Stimulated activated CD8-positive, alpha-beta memory T cell treated with anti-CD3 and anti-CD28 coated beads, Interleukin-15, amount 100 ng/mL, for 1 hour (primary cell): ENCODE measurements around the gene CEP135.
"Not testable (repeated sequence)": the region's sequence is repeated elsewhere in the genome, so short reads cannot be mapped to it uniquely, and the experiment has no call there.

Experiments
- DNase-seq: peaks from one replicate; pipeline ENCODE4 v3.0.0-alpha.2; 2020; ENCODE audit warnings: low read depth

The CEP135 gene, protein sequence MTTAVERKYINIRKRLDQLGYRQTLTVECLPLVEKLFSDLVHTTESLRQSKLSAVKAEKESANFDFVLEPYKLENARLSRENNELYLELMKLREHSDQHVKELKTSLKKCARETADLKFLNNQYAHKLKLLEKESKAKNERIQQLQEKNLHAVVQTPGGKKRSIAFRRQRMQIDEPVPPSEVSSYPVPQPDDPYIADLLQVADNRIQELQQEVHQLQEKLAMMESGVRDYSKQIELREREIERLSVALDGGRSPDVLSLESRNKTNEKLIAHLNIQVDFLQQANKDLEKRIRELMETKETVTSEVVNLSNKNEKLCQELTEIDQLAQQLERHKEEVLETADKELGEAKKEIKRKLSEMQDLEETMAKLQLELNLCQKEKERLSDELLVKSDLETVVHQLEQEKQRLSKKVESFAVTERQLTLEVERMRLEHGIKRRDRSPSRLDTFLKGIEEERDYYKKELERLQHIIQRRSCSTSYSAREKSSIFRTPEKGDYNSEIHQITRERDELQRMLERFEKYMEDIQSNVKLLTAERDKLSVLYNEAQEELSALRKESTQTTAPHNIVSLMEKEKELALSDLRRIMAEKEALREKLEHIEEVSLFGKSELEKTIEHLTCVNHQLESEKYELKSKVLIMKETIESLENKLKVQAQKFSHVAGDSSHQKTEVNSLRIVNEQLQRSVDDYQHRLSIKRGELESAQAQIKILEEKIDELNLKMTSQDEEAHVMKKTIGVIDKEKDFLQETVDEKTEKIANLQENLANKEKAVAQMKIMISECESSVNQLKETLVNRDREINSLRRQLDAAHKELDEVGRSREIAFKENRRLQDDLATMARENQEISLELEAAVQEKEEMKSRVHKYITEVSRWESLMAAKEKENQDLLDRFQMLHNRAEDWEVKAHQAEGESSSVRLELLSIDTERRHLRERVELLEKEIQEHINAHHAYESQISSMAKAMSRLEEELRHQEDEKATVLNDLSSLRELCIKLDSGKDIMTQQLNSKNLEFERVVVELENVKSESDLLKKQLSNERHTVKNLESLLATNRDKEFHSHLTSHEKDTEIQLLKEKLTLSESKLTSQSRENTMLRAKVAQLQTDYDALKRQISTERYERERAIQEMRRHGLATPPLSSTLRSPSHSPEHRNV

DNA sequence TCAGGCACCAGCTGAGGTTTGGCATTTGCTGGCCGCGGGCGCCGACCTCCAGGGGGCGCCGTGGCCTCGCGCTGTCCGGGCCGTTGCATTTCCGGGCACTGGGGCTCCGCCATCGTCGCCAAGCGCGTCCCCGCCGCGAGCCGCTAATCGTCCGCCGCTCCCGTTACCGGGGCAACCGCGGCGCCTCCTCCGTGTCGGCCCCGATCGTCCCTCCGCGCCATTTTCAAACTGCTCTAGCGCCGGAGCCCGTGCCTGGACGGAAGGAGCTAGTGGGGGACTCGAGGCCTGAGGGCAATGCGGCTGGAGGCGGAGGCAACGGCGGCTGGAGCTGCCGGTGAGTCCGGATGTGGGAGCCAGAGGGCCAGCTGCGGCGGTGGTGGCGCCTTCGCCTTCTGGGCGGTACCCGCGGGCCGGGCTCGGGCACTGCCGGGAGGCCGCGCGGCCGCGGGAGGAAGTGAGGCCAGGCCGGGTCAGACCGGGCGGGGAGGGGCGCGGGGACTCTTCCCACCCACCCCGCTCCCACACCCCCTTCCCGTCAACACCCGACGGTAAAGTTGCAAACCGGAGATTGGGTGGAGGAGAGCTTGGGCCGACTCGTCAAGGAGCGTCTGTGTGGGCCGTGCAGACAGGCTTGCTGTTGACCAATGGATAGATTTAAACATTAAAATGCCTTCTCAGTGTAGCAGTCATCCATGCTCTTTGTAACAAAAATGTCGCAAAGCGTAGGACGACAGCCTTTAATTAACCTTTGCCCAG is at the start of gene CEP135:
CEP135 (plus strand) TSS at position 220 of the 756 bp plus-strand sequence. CDS start 3,186 bp downstream, outside the sequence.
- peak; percentile 74 for DNase-seq

DNA sequence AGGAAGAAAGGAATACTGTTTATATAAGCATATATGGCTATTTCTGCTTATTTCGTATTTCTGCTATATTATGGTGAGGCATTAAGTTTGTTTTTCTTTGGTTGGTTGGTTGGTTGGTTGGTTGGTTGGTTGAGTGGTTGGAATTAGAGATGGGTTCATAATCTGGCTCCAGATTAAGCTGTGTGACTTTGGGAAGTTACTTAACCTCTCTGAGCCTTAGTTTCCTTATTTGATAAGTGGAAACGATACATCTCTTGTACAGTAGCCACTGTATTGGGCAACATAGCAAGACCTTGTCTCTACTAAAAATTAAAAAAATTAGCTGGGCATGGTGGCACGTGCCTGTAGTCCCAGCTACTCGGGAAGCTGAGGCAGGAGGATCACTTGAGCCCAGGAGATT is 46.1 kb upstream of the CEP135 start:
- DNase-seq: no peak

DNA sequence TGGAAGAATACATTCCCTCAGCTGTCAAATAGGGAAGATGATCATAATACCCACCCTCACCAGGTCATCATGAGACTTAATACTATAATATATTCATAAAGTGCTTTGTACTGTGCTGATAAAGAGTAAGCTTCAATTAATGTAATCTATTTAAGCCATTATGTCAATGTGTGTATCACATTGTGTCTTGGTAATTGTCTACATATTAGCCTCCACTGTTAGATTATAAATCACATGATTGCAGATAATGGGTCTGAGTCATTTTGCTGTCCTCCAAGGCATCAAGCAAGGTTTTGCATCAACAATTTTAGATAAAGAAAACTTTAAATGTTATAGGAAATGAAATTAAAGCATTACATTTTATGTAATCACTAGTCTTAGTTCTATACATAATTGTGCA is 45.2 kb upstream of the CEP135 start:
- no peak for DNase-seq

DNA sequence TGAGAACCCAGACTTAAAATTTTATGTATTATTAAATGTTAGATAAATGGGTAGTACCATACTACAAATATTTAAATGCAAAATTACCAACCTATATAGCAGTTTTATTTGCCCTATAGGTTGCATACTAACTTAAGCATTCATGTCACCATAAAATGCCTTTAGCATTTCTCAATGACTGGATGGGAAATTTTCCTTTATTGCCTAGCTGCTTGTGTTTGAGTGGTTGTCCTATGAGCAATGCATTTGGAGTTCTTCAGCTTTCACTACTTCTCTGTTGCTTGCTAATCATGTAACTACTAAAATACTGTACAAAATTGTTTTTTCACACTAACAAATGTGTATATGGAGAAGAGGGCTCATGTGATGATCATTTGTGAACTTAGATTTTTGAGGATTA is 44.2 kb upstream of the CEP135 start:
- DNase-seq: no peak

DNA sequence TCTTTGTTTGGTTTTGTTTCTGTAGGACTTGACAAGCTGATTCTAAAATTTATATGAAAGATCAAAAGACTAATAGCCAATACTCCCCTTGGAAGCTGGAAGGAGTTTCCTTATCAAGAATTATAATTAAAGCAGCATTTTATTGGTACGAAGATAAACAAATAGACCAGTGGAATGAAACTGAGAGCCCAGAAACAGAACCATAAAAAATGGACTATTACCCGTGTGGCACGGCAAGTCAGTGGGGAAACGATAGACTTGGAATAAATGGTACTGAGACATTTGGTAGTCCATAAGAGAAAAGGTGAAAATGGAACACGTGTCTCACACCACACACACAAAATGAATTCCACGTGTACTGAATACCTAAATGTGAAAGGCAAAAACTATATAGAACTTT is 42.4 kb upstream of the CEP135 start:
- DNase-seq: no peak

DNA sequence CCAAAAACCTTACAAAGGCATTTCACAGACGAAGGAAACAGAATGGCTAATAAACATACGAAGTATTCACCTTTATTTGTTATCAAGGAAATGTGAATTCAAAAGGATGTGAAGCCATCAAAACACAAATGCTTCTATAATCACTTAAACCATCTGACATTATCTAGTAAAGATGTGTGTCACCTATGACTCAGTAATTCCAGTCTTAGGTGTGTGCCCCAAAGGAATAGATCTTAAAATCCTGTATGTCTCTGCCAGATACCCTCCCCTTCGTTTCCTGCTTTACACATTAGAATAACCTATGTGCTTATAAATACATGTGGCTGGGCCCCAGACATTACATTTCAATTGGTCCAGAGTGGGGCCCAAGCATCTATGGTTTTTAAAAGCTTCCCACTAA is 41.8 kb upstream of the CEP135 start:
- no peak for DNase-seq

DNA sequence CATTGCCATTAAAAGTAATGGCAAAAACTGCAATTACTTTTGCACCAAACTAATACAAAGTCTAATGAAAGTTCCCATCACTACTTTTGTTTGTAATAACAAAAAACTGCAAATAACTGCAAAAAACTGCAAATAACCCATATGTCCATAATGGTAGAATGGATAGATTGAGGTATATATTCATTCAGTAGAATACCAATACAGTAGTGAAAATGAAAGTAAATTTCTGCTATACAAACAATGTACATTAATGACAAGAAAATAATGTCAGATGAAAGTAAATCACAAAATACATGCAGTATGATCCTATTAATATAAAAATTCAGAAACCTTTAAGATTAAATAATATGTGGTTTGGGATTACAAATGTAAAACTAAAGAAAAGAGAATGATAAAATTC is 41.3 kb upstream of the CEP135 start:
- DNase-seq: no peak

DNA sequence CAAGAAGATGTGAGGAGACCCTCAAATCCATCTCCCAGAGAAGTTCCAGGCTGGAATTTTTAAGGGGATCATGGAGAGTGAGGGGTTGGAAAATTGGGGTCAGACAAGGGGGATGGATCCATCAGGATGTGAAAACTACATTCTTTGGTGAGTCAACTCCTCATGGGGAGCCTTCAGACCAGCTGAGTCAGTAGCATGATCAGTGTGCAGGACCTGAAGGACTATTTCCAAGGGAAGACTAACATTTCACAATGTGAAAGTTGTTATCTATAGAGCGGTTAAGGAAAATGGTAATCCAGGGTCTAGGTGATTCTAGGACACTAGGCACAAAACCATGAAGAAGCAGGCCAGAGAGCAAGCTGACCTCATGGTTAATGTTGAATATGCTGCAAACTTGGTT is 38.6 kb upstream of the CEP135 start:
- no peak for DNase-seq

DNA sequence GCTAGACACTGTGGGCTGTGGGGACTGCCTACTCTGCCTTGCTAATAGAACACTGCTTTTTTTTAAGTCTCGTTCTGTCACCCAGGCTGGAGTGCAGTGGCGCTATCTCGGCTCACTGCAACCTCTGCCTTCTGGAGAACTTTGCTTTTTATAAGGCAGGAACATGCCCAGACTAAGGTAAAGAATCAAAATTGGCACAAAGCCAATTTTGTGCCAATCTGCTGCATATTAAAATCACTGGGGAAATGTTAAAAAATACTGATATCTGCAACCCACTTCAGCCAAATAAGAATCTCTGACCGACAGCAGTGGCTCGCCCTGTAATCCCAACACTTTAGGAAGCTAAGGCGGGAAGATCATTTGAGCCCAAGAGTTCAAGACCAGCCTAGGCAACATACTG is 36.5 kb upstream of the CEP135 start:
- no peak for DNase-seq

DNA sequence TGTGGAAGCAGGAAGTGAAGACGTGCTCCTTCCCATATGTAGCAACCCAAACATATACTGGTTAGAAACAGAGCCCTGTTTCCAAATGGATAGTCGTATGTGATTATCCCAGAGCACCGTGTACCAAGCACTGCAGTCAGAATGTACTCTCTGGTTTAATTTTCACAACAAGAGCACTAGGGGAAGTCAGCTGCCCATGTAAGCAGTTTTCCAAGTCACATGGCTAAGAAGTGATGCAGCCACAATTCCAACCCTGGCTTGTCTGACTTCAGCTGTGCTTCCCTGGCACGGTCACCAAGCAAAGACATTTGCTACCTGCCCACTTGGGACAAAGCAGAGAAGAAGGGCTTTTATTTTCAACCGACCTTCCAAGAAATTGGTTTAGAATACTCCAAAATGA is 28.2 kb upstream of the CEP135 start:
- DNase-seq: no peak

DNA sequence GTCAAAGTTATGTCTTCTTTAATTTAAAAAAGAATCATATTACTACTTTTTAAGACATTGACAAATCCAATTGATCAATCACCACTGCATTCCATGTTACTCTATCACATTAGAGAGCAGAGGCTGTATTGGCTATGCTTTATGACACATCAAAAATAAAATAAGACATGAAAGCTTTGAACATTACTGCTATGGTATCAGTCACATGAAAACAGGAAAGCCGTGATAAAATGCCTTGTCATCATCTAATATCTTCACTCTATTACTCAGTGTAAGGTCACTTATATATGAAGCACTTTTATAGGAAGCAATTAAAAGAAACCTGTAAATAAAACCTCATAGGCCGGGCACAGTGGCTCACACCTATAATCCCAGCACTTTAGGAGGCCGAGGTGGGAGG is 27.7 kb upstream of the CEP135 start:
- no peak for DNase-seq

DNA sequence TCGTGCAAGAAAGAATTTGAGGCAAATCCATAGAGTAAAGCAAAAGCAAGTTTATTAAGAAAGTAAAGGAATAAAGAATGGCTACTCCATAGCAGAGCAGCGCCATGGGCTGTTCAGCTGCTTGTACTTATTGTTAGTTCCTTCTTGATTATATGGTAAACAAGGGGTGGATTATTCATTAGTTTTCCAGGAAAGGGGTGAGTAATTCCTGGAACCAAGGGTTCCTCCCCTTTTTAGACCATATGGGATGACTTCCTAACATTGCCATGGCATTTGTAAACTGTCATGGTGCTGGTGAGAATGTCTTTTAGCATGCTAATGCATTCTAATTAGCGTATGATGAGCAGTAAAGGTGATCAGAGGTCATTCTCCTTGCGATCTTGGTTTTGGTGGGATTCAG is 23.5 kb upstream of the CEP135 start:
- DNase-seq: no peak

DNA sequence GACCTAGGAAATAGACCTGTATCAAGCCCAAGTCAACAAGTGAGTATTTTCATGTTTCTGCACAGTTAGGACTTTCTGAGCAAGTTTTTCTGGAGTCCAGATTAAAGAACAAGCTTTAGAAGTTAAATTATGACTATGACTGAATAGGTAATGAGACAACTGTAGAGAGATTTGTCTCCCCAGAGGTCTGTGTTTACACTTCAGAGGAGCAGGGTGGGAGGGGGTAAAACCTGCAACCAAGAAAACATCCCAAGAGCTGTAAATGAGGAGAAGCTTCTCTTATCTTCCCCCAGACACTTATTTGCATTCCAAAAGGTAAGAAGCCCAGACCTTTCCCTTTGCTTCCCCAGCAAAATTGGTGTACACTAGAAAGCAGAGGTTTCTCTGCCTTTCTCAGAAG is 22.1 kb upstream of the CEP135 start:
- no peak for DNase-seq

DNA sequence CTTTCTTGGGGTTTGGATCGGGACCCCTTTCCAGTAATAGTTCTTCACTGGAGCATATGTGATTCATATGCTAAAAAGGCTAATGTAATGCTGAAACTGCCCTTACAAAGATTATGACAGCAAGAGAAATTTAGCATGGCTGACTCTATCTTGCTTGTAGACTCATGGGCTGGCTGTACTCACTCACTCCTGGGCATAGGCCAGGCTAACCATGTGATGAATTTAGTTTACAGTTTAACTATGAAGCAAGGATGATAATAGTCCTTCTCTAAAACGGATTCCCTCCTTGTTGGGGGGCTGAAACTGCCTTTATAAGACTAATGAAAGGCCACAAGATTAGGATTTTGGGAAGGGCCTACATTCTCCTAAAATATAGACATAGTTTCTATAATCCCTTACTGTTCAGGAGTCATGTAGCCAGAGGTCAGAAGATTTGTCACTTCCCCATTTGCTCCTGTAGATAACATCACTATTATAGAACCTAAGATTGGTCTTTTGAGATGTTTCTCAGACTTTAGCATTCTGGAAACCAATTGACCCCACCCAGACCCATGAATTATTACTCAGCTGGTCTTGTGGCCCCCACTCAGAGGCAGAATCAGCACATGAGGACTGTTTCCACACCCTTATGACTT is 20.8 kb upstream of the CEP135 start:
- no peak for DNase-seq

DNA sequence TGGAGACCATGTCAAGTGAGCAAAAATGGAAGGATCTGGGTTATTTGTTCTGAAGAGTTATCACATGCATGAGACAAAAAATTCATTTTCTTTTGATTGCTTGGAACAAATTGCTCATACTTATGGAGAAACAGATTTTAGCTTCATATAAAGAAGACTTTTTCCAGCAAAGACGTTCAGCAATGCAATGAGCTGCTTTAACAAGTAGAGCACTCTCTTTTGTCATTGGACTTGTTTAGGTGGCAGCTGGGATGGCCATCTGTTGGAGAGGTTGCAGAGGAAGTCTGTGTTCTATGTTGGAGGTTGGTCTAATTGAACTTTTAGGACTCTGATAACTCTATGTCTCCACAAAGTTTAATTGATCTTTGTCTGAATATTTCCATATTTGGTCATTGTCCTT is 19.9 kb upstream of the CEP135 start:
- no peak for DNase-seq

DNA sequence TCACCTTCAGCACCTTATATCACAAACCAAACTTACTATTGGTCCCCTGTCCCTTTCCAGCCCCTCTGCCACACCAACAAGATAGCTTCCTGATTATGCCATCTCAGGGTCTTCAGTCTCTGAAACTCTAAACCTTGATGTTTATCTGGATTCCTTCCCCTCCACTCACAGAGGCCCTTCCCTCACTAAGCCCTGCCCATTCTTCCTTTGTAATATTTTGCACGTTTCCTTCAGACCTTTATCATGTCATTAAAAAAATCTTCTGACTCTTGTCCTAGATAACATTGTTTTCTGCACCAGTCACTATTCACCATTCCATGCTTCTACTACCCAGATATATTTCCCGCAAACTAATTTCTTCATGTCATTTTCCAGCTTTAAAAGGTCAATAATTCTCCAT is 17.7 kb upstream of the CEP135 start:
- DNase-seq: no peak

DNA sequence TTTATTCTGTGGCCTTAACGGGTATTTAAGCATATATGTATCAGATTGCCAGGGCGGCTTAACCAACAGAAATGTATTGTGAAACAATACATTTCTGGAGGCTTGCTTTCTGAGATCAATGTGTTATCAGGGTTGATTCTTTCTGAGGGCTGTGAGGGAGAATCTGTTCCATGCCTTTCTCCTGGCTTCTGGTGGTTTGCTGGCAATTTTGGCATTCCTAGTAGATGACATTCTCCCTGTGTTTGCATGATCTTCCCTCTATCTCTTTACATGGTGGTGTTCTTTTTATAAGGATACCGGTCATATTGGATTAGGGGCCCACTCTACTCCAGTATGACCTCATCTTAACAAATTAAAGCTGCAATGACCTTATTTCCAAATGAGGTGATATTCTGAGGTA is 16.9 kb upstream of the CEP135 start:
- DNase-seq: no peak

DNA sequence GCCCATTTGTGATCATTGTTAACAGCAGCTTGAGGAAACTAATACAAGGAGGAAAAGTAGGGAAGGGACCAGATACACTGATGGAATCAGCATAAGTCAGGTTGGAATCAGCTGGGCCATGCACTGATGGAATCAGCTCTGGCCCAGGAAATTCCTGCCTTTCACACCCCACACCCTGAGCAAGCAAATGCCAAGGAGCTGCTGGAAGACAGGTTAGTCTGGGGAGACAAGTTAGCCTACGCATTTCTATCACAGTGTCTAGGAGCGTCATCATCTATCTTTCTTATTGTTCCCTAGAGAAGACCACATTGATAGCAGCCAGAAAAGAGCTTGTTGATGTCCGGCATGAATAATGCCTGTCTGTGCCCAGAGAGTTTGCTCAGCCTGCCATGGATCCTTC is 16.2 kb upstream of the CEP135 start:
- DNase-seq: no peak

DNA sequence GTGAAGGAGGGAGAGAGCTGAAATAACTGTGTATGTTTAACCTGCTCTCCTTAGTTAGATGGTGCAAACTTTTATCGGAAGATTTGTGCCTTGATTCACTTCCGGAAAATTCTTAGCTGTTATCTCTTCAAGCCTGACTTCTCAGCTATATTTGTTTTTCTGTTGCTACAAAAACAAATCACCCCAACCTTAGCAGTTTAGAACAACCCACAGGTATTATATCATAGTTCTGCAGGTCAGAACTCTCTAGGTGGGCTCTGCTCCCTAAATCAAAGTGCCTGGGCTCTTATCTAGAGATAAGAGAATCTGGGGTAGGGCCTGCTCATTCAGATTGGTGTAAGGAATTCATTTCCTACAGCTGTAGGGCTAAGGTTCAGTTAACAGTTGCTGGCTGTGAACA is 15.1 kb upstream of the CEP135 start:
- no peak for DNase-seq

DNA sequence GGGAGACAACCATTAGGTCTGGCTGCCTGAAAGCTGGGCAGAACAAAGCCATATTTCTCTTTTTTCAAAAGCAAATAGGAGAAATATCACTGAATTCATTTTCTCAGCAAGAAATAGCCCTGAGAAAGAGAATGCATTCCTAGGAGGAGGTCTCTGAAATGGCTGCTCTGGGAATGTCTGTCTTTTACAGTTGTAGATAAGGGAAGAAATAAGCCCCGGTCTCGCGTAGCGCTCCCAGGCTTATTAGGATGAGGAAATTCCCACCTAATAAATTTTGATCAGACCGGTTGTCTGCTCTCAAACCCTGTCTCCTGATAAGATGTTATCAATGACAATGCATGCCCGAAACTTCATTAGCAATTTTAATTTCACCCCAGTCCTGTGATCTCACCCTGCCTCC is 12.8 kb upstream of the CEP135 start:
- DNase-seq: not testable (repeated sequence)

DNA sequence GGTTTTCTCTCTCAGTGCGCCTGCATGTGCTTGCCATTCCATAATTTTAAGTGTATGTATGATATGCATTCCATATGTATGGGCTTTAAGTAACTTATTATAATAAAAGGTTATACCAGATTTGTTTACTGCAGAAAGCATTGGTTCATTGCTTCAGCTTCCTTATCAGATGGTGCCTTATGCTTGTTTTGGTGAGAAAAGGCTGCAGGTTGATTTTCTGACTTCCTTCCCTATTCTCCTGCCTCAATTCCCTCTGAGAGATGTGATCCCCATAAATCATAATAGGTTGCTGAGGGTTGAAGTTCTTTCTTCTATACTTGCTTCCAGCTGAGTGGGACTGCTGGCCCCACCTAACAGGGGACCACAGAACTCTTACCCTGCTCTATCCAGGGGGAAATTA is 10.3 kb upstream of the CEP135 start:
- no peak for DNase-seq

DNA sequence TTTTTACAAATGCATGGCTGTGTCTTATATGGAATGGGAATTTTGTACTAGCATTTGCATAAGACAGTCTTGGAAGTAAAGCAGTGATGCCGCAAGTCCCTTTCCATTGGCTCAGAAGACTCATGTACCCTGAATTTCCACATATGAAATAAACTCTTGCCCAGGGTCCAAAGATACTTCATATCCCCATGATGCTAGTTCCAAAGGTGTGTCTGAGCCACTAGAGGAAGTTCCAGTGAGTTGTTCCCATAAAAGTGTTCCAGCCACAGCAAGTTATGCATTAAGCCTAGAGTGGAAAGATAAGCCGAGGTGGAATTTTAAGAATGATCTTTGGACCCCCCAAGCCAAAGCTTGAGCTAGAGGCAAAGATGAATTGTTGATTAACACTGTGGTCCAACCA is 9.3 kb upstream of the CEP135 start:
- DNase-seq: no peak
